HG02970 (cell line): ENCODE data around the gene SBF2.

Experiments used
- ATAC-seq: cut with Tn5 transposase; IDR thresholded peaks from one replicate; pipeline ENCODE4 v1.9.1; 2021; ENCODE audit warnings: mild to moderate bottlenecking, moderate library complexity, moderate number of reproducible peaks; ENCODE audit not compliant: unreplicated experiment, low FRiP score

Gene SBF2

GRCh38 chr11:10293423-10294289, at the start of gene SBF2:
SBF2 (minus strand) TSS chr11:10294219; CDS start chr11:10294069, 150 bp downstream.
- no peak for ATAC-seq

GRCh38 chr11:10338287-10338686, 44.3 kb upstream of the SBF2 start:
- no peak for ATAC-seq

GRCh38 chr11:10333490-10333889, 39.5 kb upstream of the SBF2 start:
- ATAC-seq = no peak

GRCh38 chr11:10331548-10332289, 37.7 kb upstream of the SBF2 start:
- no peak for ATAC-seq

GRCh38 chr11:10329935-10330334, 35.9 kb upstream of the SBF2 start:
- ATAC-seq = no peak

GRCh38 chr11:10329356-10329755, 35.3 kb upstream of the SBF2 start:
- ATAC-seq = no peak

- ATAC-seq = no peak
Observed at GRCh38 chr11:10328314-10329098, 34.5 kb upstream of the SBF2 start.

GRCh38 chr11:10327254-10327653, 33.2 kb upstream of the SBF2 start:
- no peak for ATAC-seq

- ATAC-seq = no peak
Observed at GRCh38 chr11:10326012-10326964, 32.3 kb upstream of the SBF2 start.

GRCh38 chr11:10325277-10326011, 31.4 kb upstream of the SBF2 start:
- no peak for ATAC-seq

- no peak for ATAC-seq
Observed at GRCh38 chr11:10324474-10324873, 30.5 kb upstream of the SBF2 start.

GRCh38 chr11:10323793-10324170, 29.8 kb upstream of the SBF2 start:
- no peak for ATAC-seq

GRCh38 chr11:10322830-10323792, 29.1 kb upstream of the SBF2 start:
- no peak for ATAC-seq

- no peak for ATAC-seq
Observed at GRCh38 chr11:10322401-10322800, 28.4 kb upstream of the SBF2 start.

GRCh38 chr11:10320736-10321465, 26.9 kb upstream of the SBF2 start:
- no peak for ATAC-seq

- ATAC-seq = no peak
Observed at GRCh38 chr11:10319702-10320558, 25.9 kb upstream of the SBF2 start.

GRCh38 chr11:10318527-10318802, 24.4 kb upstream of the SBF2 start:
- no peak for ATAC-seq
